Measurements from ENCODE around the gene AP4E1. TPM values are rescaled to one million over a fixed set of nuclear protein-coding genes. Genes with fewer than 3 reads are reported as not detected.

The AP4E1 gene
- total RNA-seq, 1 donor: 26.3 TPM

- H3K4me3 ChIP-seq (ENCODE audit: low read depth, low read length): no peak overlapping the region
- TF ChIP-seq, protein P1, sequence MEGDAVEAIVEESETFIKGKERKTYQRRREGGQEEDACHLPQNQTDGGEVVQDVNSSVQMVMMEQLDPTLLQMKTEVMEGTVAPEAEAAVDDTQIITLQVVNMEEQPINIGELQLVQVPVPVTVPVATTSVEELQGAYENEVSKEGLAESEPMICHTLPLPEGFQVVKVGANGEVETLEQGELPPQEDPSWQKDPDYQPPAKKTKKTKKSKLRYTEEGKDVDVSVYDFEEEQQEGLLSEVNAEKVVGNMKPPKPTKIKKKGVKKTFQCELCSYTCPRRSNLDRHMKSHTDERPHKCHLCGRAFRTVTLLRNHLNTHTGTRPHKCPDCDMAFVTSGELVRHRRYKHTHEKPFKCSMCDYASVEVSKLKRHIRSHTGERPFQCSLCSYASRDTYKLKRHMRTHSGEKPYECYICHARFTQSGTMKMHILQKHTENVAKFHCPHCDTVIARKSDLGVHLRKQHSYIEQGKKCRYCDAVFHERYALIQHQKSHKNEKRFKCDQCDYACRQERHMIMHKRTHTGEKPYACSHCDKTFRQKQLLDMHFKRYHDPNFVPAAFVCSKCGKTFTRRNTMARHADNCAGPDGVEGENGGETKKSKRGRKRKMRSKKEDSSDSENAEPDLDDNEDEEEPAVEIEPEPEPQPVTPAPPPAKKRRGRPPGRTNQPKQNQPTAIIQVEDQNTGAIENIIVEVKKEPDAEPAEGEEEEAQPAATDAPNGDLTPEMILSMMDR (IDR thresholded peaks at IDR 0.05; ENCODE audit: insufficient read depth, low read depth, low read length): no peak
- no peak for DNase-seq (ENCODE audit: low read depth)
These were observed 51.2 kb downstream of the AP4E1 start for GRCh38 chr15:50959717-50960116.

- TF ChIP-seq, protein P1 (IDR thresholded peaks at IDR 0.05; ENCODE audit: insufficient read depth, low read depth, low read length): no peak
- DNase-seq (ENCODE audit: low read depth): no peak
- no peak overlapping the region for H3K4me3 ChIP-seq (ENCODE audit: low read depth, low read length)
These were observed 55.6 kb downstream of the AP4E1 start for GRCh38 chr15:50964075-50964474.

GRCh38 chr15:50968353-50968752, 59.9 kb downstream of the AP4E1 start:
- TF ChIP-seq, protein P1 (IDR thresholded peaks at IDR 0.05; ENCODE audit: insufficient read depth, low read depth, low read length): no peak
- no peak overlapping the region for H3K4me3 ChIP-seq (ENCODE audit: low read depth, low read length)
- DNase-seq (ENCODE audit: low read depth): no peak

DNA sequence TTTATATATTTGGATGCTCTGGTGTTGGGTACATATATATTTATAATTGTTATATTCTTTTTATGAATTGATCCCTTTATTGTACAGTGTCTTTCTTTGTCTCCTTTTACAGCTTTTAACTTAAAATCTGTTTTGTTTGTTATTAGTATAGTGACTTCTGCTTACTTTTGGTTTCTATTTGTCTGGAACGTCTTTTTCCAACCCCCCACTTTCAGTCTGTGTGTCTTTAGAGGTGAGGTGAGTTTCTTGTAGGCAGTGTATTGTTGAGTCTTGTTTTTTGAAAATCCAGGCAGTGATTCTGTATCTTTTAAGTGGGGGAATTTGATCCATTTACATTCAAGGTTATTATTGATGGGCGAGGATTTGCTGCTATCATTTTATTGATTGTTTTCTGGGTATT, 62.0 kb downstream of the AP4E1 start:
- no peak for DNase-seq (ENCODE audit: low read depth)
- no peak overlapping the region for H3K4me3 ChIP-seq (ENCODE audit: low read depth, low read length)
- TF ChIP-seq, protein P1 (IDR thresholded peaks at IDR 0.05; ENCODE audit: insufficient read depth, low read depth, low read length): no peak

DNA sequence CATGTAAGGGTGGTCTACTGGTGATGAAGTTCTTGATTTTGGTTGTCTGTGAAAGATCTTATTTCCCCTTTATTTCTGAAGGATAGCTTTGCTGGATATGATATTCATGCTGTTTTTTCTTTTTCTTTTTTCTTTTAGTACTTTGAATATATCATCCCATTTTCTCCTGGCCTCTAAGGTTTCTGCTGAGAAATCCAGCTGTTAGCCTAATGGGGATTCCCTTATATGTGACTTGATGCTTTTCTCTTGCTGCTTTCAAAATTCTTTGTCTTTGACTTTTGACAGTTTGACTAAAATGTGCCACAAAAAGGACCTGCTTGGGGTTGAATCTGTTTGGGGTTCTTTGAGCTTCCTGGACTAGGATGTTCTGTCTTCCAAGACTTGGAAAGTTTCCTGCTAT, 62.6 kb downstream of the AP4E1 start:
- no peak for DNase-seq (ENCODE audit: low read depth)
- H3K4me3 ChIP-seq (ENCODE audit: low read depth, low read length): no peak overlapping the region
- TF ChIP-seq, protein P1 (IDR thresholded peaks at IDR 0.05; ENCODE audit: insufficient read depth, low read depth, low read length): no peak

DNA sequence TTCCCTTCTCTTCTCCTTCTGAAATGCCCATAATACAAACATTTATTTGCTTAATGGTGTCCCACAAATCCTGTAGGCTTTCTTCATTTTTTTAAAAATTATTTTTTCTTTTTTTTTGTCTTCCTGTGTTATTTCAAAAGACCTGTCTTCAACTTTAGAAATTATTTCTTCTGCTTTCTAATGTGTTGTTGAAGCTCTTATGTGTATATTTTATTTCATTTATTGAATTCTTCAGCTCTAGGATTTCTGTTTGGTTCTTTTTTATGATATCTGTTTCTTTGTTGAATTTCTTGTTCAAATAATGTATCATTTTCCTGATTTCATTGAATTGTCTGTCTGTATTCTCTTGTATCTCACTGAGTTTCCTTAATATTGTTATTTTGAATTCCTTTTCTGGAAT, 63.1 kb downstream of the AP4E1 start:
- H3K4me3 ChIP-seq (ENCODE audit: low read depth, low read length): no peak overlapping the region
- TF ChIP-seq, protein P1 (IDR thresholded peaks at IDR 0.05; ENCODE audit: insufficient read depth, low read depth, low read length): no peak
- DNase-seq (ENCODE audit: low read depth): no peak

DNA sequence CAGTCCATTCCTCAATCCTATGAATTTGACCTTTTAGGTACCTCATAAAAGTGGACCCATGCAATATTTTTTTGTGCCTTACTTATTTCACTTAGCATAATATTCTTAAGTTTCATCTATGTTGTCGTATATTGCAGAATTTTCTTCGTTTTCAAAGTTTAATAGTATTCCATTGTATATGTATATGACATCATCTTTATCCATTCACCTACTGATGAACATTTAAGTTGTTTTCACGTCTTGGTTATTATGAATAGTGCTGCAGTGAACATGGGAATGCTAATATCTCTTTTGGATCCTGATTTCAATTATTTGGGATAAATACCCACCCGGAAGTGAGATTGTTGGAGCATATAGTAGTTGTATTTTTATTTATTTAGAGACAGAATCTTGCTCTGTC, 65.1 kb downstream of the AP4E1 start:
- H3K4me3 ChIP-seq (ENCODE audit: low read depth, low read length): no peak overlapping the region
- TF ChIP-seq, protein P1 (IDR thresholded peaks at IDR 0.05; ENCODE audit: insufficient read depth, low read depth, low read length): no peak
- no peak for DNase-seq (ENCODE audit: low read depth)

Measured in fibroblast of villous mesenchyme (primary cell).